Spleen (tissue), 11 donors: ENCODE results near the gene KLHDC4. TPM values are rescaled to one million over a fixed set of nuclear protein-coding genes. Genes with fewer than 3 reads are reported as not detected.

Experiments
- DNase-seq: peaks from one replicate; pipeline ENCODE4 v3.0.0-alpha.2; 2020
- H3K27ac ChIP-seq, 8 donors: fragments of 200-600 bp; sonication (generic) in 7 of 8; 1 replicate in 4 of 8; 2 replicates in 4 of 8; pipeline versions ENCODE4 v1.5.0 to v1.8.0; 2016 to 2021; ENCODE audit warnings: inconsistent platforms in 4 of 8, mild to moderate bottlenecking in 4 of 8, moderate library complexity in 1 of 8
- H3K27me3 ChIP-seq, 7 donors: fragments of 200-600 bp; sonication (generic) in 6 of 7; replicated peaks in 1 of 7; 1 replicate in 4 of 7; 2 replicates in 3 of 7; pipeline versions ENCODE4 v1.5.0 to v1.8.0; 2016 to 2021; ENCODE audit warnings: inconsistent platforms in 3 of 7, mild to moderate bottlenecking in 1 of 7
- H3K36me3 ChIP-seq, 6 donors: fragments of 200-600 bp; sonication (generic) in 5 of 6; 1 replicate in 4 of 6; 2 replicates in 2 of 6; pipeline versions ENCODE4 v1.5.0 to v1.8.0; 2016 to 2021; ENCODE audit warnings: inconsistent platforms in 2 of 6
- H3K4me1 ChIP-seq, 6 donors: fragments of 200-600 bp; sonication (generic) in 5 of 6; 1 replicate in 3 of 6; 2 replicates in 3 of 6; pipeline versions ENCODE4 v1.5.0 to v1.8.0; 2016 to 2021; ENCODE audit warnings: inconsistent platforms in 3 of 6
- H3K4me3 ChIP-seq, 8 donors: fragments of 200-600 bp; sonication (generic) in 7 of 8; 1 replicate in 4 of 8; 2 replicates in 4 of 8; pipeline versions ENCODE4 v1.5.0 to v1.8.0; 2016 to 2021; ENCODE audit warnings: inconsistent platforms in 4 of 8, mild to moderate bottlenecking in 4 of 8, moderate library complexity in 2 of 8
- H3K9me3 ChIP-seq, 8 donors: fragments of 200-600 bp; sonication (generic) in 7 of 8; 1 replicate in 4 of 8; 2 replicates in 4 of 8; pipeline versions ENCODE4 v1.5.0 to v1.8.0; 2016 to 2021; ENCODE audit warnings: inconsistent platforms in 4 of 8
- CTCF ChIP-seq, 11 experiments: fragments of 200-600 bp in 7 of 11; fragments of 450-650 bp in 4 of 11; sonication (generic) in 4 of 11; IDR thresholded peaks in 8 of 11; conservative IDR thresholded peaks in 3 of 11; 1 replicate in 7 of 11; 2 replicates in 4 of 11; pipeline versions ENCODE4 v1.4.0 to v1.8.0; 2016 to 2021; ENCODE audit warnings: antibody characterized with exemption in 11 of 11, inconsistent platforms in 4 of 11, mild to moderate bottlenecking in 1 of 11
- POLR2A ChIP-seq, 3 donors: fragments of 450-650 bp; IDR thresholded peaks; one replicate each; pipeline ENCODE4 v1.5.1; 2017; ENCODE audit warnings: antibody characterized with exemption in 3 of 3, mild to moderate bottlenecking in 1 of 3
- POLR2AphosphoS5 ChIP-seq, 3 donors: sonication (generic); formaldehyde crosslinking; IDR thresholded peaks; one replicate each; pipeline ENCODE4 v1.5.1; 2017; ENCODE audit warnings: antibody characterized with exemption in 3 of 3
- WGBS, 5 donors: extraction: QIAGEN DNeasy Blood & Tissue Kit in 3 of 5; methylation state at CpG; one replicate each; pipeline versions ENCODE4 v1.1.5 to v1.1.7; 2013 to 2018; 5-methylcytosine and 5-hydroxymethylcytosine counted together
- intact Hi-C: fragments of 100-400 bp; cut with DNase I; formaldehyde crosslinking; loops from one replicate; pipeline ENCODE4 v1.15.0; 2023; ENCODE audit warnings: low total_unique reads
- polyA plus RNA-seq, 3 donors: library from polyadenylated mRNA; stranded (reverse); fragments of 200-250 nt; gene quantifications; one replicate each; pipeline ENCODE4 v1.2.1, GENCODE V29; 2013
- total RNA-seq, 7 donors: library from RNA; depleted of rRNA in 3 of 7; stranded (reverse); fragments of >200 nt in 3 of 7; fragmentation: NEBNext Ultra II Directional in 4 of 7; extraction: Animal tissue kit (Norgen Biotek cat#: 25700) in 4 of 7; gene quantifications; one replicate each; pipeline versions ENCODE4 v1.1.0 to v1.2.1, GENCODE V29; 2016 to 2021
- donor health status: healthy with polysubstance abuse.
- donor health status: DM: no; HTN: no; CAD: no; lungs with moderate emphysema.
- donor health status: DM: no; HTN: no; CAD: no.
- donor health status: Bipolar disorder and iron deficiency.
- donor health status: healthy.
- donor health status: DM: no; HTN: no; CAD: no.
- donor health status: DM: yes; HTN: yes; CAD: no.

KLHDC4 gene
- total and polyA plus RNA-seq, 10 donors, result 30.2 to 91.7 (median 56.7) TPM

DNA sequence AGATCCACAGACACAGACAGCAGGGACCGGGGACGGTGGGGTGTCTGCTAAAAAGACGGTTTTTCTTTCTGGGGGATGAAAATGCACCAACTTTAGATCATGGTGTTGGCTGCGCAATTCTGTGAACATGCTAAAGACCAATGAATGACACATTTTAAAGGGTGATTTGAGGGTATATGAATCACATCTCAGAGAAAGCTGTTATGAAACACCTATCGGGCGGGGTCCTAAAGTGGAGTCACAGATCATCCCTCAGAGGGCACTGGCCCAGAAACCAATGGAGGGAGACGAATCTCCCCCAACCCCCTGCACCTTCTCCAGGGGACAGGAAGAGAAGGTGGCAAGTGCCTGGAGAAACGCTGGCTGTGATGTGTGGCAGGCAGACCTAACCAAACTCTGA is 26.0 kb downstream of the KLHDC4 start:
- Histone ChIP-seq H3K4me1 (no peaks in the 10 kb centered on the region), H3K27ac (no peak overlapping the region), H3K27me3 (no peaks in the 10 kb centered on the region), H3K36me3 (peaks cover 0 to 87% (median 33%) of the 10 kb centered on the region in 6 donors), H3K4me3 (no peak overlapping the region), H3K9me3 (no peaks in the 10 kb centered on the region)
- 90 to 97% (median 93%) methylated on average over 8 of the region's 8 CpGs for WGBS, 5 donors
- intact Hi-C loops, result no loop called here
- no peak for TF ChIP-seq CTCF (IDR thresholded peaks at IDR 0.05 in 8 of 11, conservative IDR thresholded peaks at IDR 0.05 in 3 of 11)
- TF ChIP-seq POLR2A (IDR thresholded peaks at IDR 0.05), result no peak
- no peak for TF ChIP-seq POLR2AphosphoS5 (IDR thresholded peaks at IDR 0.05)
- DNase-seq, result no peak

DNA sequence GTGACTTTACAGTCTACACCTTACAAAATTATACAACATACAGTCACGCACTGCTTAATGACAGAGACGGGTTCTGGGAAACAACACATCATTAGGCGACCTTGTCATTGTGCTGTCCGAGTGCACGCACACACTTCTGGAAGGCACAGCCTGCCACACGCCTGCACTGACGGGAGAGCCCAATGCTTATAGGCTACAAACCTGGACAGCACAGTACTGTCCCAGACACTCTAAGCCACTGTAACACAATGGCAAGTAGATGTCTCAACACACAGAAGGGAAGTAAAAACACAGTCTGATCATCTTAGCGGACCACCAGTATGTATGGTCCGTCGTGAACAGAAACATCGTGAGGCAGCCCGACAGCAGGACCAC is 29.8 kb downstream of the KLHDC4 start:
- no peak for TF ChIP-seq POLR2AphosphoS5 (IDR thresholded peaks at IDR 0.05)
- TF ChIP-seq POLR2A (IDR thresholded peaks at IDR 0.05), result no peak
- TF ChIP-seq CTCF (IDR thresholded peaks at IDR 0.05 in 8 of 11, conservative IDR thresholded peaks at IDR 0.05 in 3 of 11), result no peak
- intact Hi-C loops, result no loop called here
- no peaks in the 10 kb centered on the region for H3K27me3 ChIP-seq
- no peaks in the 10 kb centered on the region for H3K9me3 ChIP-seq
- DNase-seq, result no peak
- no peak overlapping the region for H3K4me3 ChIP-seq
- H3K27ac ChIP-seq, result no peak overlapping the region
- H3K36me3 ChIP-seq, result peaks cover 0 to 85% (median 36%) of the 10 kb centered on the region in 6 donors
- 89 to 96% (median 94%) methylated on average over 12 of the region's 12 CpGs for WGBS, 5 donors
- H3K4me1 ChIP-seq, result no peaks in the 10 kb centered on the region

DNA sequence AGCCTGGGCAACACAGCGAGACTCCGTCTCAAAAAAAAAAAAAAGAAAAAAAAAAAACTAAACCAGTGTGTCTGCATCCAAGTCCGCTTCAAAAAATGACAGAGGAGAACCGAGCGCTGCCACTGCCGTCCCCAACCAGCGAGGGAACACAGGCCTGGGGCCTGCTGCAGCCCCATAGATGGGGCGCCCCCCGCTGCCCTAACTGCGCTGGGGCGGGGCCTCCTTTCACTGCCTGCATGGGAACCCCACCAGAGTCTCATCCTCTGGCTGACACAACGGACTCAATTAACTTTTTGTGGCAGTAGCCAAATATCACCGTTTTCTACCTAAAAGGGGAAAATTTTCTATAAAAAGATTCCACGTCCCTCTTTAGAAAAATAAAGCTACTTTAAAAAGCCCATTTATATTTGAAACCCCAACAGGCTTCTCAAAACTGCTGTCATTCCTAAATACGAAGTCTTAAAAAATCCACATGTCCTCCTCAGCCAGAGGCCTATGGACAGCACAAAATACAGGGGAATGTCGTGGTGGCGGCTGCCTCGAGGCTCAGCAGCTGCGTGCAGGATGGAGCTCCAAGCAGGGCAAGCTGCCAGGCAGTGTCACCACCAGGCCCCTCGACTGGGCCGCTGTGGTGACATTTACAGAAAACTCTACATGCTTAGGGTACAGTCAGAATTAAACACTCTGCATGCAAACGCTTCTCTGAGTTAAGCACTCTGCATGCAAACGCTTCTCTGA is 30.3 kb downstream of the KLHDC4 start:
- no peak overlapping the region for H3K4me3 ChIP-seq
- no peak for DNase-seq
- no peaks in the 10 kb centered on the region for H3K9me3 ChIP-seq
- intact Hi-C loops, result no loop called here
- no peak for TF ChIP-seq CTCF (IDR thresholded peaks at IDR 0.05 in 8 of 11, conservative IDR thresholded peaks at IDR 0.05 in 3 of 11)
- no peak for TF ChIP-seq POLR2AphosphoS5 (IDR thresholded peaks at IDR 0.05)
- TF ChIP-seq POLR2A (IDR thresholded peaks at IDR 0.05), result no peak
- no peaks in the 10 kb centered on the region for H3K4me1 ChIP-seq
- H3K27ac ChIP-seq, result no peak overlapping the region
- H3K36me3 ChIP-seq, result peaks cover 0 to 85% (median 34%) of the 10 kb centered on the region in 6 donors
- no peaks in the 10 kb centered on the region for H3K27me3 ChIP-seq
- 86 to 92% (median 89%) methylated on average over 21 to 23 of the region's 23 CpGs for WGBS, 5 donors

- Histone ChIP-seq H3K27ac (no peak overlapping the region), H3K9me3 (no peaks in the 10 kb centered on the region), H3K36me3 (peaks cover 0 to 85% (median 35%) of the 10 kb centered on the region in 6 donors), H3K27me3 (no peaks in the 10 kb centered on the region), H3K4me3 (no peak overlapping the region), H3K4me1 (no peaks in the 10 kb centered on the region)
- intact Hi-C loops, result no loop called here
- no peak for TF ChIP-seq POLR2AphosphoS5 (IDR thresholded peaks at IDR 0.05)
- TF ChIP-seq CTCF (IDR thresholded peaks at IDR 0.05 in 8 of 11, conservative IDR thresholded peaks at IDR 0.05 in 3 of 11), result no peak
- no peak for TF ChIP-seq POLR2A (IDR thresholded peaks at IDR 0.05)
- 79 to 92% (median 84%) methylated on average over 12 to 14 of the region's 14 CpGs for WGBS, 5 donors
- no peak for DNase-seq
Measured at GRCh38 chr16:87734644-87735043, 31.1 kb downstream of the KLHDC4 start.
